Effector CD4-positive, alpha-beta T cell (primary cell): Measurements from ENCODE around the gene PHLDA2.

Experiments used
- DNase-seq: peaks from one replicate; pipeline ENCODE4 v3.0.0-alpha.2; 2020

PHLDA2 gene

GRCh38 chr11:2929950-2930703, 907 bp upstream of the PHLDA2 start:
- no peak for DNase-seq

DNA sequence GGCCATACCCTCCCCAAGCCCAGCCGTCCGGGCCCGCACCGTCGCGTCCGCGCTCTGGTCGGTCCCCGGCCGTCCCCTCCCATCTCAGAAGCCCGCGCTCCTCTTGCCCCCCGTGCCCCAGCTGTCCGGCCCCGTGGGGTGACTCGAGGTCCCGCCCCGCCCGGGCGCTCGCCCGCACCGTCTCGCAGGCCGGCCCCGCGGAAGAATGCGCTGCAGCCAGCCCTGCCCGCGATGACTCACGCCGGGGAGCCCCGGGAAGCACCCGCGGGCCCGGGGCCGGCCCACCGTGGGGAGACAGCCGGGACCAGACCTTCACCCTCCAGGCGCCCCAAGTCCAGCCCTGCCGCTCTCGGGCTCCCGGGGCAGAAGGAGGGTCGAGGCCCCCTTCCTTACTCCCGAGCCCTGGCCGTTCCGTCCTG, 320 bp upstream of the PHLDA2 start:
- DNase-seq: peak; percentile 25

DNA sequence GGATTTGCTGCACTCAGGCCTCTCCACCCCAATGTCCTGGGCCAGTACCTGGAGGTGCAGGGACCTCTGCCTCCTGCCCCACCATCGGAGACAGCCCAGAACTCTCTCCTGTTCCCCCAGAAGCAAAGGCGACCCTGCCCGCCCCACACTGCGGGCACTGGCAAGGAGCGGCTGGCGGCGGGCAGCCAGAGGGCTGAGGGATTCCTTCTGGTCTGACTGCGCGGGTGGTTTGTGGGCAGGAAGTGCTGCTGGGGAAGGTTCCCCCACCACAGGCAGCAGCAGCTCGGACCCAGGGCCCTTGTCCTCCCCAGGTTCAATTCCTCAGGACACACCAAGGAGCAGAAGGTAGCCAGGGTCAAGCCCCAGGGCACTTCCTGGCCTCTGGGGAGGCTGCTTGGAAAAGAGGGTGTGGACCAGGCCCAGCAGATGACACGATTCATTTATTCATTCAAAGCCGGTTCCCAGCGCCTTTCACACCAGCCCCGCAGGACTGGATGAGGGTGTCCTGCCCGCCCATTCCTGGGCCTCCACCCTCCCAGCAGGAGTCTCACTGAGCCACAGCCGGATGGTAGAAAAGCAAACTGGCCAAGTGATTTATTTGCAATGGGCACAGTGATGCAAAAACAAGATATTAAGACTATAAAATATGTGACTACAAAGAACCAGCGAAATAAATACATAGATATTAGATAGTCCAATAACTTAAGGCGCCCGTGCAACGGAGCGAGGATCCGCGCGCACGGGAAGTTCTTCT, 1.2 kb downstream of the PHLDA2 start:
- no peak for DNase-seq

DNA sequence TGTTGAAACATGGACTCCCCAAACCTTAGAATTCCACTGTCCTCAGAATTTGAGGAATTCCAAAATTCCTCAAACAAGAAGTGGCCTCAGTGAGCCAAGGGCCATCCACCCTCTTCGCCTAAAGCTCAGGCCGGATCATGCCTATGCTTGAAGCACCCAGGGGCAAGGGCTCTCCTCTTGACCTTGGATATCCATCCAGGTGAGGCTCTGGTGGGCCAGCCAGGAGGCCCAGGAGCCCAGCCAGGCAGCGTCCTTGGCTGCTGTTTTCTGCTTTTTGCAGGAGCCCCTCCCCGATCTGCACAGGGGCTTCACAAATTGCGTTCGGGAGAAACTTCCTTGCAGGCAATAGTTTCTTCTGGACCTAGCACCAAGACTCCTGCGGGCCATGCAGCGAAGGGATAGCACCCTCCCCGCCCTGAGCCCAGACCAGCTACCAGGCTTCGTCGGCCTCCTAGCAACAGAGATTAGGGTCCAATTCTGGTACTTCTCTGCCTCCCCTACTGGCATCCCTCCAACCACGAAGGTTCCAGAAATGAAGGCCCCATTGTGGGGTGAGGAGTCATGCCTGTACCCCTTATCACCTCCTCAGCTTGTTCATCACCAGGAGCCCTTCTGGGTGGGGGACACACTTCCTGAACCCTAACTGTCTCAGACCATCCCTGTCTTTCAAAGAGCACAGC, 2.0 kb downstream of the PHLDA2 start:
- no peak for DNase-seq

DNA sequence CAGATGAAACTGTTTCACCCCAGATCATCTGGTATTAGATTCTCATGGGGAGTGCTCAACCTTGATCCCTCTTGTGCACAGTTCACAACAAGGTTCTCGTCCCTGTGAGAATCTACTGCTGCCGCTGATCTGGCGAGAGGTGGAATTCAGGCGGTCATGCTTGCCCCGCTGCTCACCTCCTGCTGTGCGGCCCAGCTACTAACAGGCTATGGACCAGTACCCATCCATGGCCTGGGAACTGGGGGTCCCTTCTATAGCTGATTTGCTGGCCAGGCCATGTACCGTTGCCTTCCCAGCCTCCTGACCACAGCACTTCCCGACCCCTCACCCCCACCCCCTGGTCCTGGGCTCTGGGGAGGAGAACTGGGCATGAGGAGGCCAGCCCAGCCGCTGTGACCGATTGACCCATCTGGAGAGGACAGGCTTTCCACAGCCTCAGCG, 2.6 kb downstream of the PHLDA2 start:
- DNase-seq: no peak

- DNase-seq: no peak
These were observed 4.2 kb downstream of the PHLDA2 start for GRCh38 chr11:2924821-2925675.

GRCh38 chr11:2924381-2924780, 4.8 kb downstream of the PHLDA2 start:
- DNase-seq: no peak

DNA sequence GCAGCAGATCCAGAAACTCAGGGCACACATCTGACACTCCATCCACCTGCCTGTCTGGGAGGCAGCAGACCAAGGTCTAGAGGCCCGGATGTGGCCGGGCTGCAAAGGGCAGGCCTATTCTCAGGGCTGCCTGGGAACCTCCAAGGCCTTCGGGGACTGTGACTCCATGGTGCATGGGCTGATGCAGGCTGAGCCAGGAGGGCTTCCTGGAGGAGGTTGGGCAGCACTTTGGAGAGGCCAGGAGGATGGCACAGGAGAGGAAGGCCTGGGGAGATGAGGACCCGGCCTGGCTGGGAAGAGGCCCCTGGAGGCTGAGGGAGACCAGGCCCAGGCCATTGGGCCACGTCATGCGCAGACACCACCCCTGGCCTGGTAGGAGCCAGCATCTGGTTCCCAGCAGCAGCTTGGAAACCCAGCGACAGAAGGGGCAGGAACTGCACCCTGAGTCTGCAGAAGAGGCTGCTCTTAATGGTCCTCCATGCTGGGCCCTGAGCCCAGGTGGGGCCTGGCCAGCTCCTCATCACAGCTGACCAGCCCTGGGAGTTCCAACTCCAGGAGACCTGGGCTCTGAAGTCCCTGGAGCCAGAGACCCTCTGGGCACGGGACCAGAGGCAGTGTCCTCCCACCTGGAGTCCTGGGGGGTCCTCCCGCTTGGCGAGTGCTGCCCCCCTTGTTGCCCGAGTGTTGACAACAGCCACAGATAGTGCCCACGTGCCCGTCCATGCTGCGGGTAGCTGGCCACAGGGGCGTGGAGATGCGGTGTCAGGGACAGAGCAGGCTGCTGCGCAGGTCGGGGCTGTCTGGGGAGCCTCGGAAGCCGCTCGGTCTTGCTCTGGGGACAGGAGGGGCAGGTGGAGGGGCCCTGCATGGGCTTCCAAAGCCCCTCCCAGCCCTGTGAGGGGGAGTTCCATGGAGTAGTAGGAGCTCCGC, 5.5 kb downstream of the PHLDA2 start:
- no peak for DNase-seq

GRCh38 chr11:2922655-2923054, 6.6 kb downstream of the PHLDA2 start:
- no peak for DNase-seq

DNA sequence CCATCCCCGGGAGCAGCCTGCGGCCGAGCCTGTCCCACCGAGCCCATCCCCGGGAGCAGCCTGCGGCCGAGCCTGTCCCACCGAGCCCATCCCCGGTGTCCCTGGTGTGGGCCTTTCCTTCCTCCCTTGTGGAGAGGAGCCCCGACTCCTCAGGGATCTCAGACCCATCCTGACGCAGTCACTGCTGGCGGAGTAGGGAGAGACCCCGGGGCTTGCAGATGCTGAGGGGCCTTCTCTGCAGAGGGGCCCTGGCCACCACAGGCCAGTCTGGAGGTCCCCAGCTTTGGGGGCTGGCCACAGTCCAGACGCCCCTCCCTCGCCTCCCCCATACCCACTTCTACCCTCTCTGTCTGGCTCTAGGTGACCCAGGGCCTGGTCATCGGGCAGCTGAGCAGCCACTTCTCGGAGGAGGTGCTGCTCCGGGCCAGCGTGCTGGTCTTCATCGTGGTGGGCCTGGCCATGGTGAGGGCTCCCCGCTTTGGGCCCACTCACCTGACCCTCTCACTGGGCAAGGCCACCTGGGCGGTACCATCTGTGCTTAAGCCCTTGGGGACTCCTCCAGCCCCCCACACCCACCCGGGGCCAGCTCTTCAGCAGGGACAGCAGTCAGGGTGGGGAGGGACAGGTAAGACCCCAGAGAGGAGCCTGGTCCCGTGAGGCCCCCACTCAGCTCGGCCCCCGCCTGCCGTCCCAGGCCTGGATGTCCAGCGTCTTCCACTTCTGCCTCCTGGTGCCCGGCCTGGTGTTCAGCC, 7.3 kb downstream of the PHLDA2 start:
- DNase-seq: no peak

GRCh38 chr11:2921261-2921660, 8.0 kb downstream of the PHLDA2 start:
- DNase-seq: no peak

DNA sequence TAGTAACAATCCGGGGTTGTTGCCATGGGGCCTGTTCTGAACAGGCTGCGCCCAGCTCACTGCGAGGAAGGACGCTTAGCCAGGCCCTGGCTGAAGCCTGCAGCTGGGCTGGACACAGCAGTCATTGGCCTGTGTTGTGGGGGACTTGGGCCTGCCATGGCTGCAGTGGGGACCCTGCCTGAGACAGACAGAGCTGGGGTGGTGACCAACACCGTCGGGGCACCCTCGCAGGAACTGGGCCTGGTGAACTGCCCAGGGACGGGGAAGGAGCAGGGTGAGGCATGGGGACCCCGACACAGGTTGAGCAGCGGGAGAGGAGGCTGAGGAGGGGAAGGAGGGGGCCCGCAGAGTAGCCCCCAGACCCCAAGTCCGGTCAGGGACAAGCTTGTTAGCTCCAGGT, 8.9 kb downstream of the PHLDA2 start:
- no peak for DNase-seq

GRCh38 chr11:2919837-2920236, 9.4 kb downstream of the PHLDA2 start:
- no peak for DNase-seq

- no peak for DNase-seq
These were observed 10.0 kb downstream of the PHLDA2 start for GRCh38 chr11:2919188-2919587.

DNA sequence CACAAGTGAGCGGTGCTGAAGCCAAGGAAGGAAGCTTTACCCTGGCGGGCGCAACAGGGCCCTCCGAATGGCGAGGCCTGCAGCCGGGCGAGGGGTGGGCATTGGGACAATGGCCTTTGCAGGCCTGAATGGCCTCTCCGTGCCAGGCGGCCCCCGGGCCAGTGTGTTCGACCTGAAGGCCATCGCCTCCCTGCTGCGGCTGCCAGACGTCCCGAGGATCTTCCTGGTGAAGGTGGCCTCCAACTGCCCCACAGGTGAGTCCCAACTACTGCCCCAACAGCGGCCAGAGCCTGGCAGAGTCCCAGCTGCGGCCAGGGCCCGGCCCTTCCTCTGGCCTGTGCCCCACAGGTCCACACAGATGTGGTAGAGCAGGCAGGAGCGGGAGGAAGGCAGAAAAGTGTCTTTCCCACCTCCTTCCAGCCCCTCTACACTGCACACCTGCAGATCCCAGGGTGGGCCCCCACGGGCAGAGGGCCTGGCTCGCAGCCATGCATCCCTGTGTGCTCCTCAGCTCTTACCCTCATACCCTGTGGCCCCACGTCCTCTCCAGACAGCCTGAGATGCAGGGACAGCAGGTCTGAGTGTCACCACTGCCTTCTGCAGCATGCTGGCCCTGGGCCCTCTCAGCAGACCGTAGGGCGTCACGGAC, 11.3 kb downstream of the PHLDA2 start:
- DNase-seq: no peak

DNA sequence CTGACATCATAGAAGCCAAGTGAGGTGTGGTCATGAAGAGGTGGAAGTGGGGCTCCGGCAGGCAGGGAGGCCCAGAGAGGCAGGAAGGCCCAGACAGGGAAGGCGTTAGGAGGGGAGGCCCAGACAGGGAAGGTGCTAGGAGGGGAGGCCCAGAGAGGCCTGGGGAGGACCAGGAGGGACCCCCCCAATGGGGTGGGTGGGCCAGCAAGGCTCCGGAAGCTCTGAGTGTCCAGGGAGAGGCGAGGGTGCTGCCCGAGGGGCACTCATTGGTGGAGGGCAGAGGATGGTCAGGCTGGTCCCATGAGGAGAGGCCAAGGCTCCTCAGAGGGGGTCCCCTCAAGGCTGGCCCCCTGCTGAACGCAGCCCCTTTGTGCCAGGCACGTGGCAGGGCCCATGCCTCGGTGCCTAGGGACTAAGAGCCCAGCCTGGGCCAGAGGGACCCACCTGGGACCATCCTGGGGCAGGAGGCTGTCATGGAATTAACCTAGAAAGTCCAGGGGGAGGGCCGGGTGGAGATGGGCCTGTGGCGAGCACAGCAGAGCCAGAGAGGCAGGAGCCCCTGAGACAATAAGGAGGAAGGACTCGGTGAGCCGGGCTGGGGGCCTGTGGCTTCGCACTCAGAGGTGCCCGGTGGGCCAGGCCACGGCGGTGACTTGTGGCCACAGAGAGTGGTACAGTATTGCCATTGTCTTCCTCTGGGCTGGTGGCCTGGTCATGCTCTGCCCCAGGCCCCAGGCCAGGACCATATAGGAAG, 12.2 kb downstream of the PHLDA2 start:
- DNase-seq: no peak

DNA sequence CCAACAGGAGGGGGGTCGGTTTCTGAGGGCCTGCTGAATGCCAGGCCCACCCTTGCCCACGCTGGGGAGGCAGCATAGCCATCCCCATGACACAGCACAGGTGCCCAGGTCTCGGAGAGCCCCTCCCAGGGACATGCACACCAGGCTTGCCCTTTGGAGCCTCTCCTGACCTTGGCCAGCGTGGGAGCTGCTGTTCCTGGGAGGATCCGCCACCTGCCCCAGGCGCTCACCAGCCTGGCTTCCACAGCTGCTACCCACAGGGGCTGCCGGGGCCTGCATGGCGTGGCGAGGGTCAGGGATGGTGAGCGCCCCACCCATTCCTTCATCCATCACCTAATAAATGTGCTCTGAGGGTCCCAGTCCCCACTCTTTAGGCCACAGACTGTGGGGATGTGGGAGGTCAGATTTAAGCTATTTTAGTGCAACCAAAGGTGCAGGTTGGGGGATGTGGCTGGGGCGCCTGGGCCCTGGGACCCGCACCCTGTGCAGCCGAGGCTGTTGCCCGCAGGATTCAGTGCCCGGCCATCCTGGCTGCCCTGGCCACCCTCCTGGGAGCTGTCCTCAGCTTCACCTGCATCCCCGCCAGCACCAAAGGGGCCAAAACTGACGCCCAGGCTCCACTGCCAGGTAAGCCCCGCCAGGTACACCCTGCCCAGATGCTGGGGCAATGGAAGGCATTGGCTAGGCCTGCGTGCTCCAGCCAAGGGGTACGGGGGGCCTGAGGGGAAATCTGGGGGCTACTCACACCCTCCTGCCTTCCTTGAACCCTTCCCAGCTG, 12.9 kb downstream of the PHLDA2 start:
- no peak for DNase-seq

- DNase-seq: no peak
These were observed 13.7 kb downstream of the PHLDA2 start for GRCh38 chr11:2915473-2915872.
